ENCODE measurements around the gene ATP5F1D. TPM values are rescaled to one million over a fixed set of nuclear protein-coding genes. Genes with fewer than 3 reads are reported as not detected.

ATP5F1D gene
- total and polyA plus RNA-seq, 2 of the 13 experiments (the other 11 are each of a cell fraction or from before 2014, with no cell fraction given), result 39.4 to 78.7 TPM

DNA sequence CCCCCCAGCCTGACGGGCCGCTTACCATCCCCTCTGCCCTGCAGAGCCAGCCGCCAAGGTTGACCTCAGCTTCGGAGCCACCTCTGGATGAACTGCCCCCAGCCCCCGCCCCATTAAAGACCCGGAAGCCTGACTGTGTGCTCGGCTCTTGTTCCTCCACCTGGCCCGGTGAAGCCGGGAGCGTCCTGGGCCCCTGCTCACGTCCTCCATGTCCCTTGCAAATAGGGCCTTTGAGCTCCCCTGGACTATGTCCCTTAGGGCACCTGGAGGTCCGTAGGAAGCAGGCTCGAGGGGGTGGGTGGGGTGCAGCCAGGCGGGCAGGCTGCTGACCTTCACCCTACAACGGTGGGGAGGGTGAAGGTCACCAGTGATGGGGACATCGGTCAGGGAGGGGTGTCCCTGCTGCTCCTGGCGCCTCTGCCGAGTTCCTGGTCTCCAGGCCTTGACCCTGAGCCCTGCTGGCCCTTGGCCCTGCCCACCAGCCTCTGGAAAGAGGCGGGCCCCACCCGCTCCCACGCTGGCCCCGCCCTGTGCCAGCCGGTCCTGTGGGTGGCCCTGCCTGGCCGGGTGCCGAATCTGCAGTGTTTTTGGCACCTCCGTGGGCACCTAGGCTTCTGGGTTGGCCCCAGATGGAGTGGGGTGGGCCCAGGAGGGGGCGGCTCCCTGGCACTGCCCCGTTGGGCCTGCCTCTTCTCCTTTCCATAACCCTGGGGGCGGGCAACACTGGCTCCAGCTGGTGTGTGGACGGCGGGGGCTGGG lies 3.3 kb downstream of the ATP5F1D start (continued):
- peak; percentile 83; the same call in 1 of the 2 replicates for TF ChIP-seq HINFP (CRISPR knock-in tag; IDR thresholded peaks at IDR 0.05; ENCODE audit: low read depth)
- peak; percentile 94; the same call in 1 of the 2 replicates for TF ChIP-seq NCOA1 (CRISPR knock-in tag; IDR thresholded peaks at IDR 0.05)
- TF ChIP-seq MBD4 (IDR thresholded peaks at IDR 0.05; ENCODE audit: borderline replicate concordance, low read length), result no peak
- 0 out of 2 replicates have a peak, but pooled peaks have one; percentile 19 for TF ChIP-seq HOXD1 (CRISPR knock-in tag; IDR thresholded peaks at IDR 0.05)
- TF ChIP-seq ZNF292 (CRISPR knock-in tag; IDR thresholded peaks at IDR 0.05; ENCODE audit: borderline replicate concordance, low read depth), result 0 out of 2 replicates have a peak, but pooled peaks have one; percentile 61
- TF ChIP-seq, protein P1, sequence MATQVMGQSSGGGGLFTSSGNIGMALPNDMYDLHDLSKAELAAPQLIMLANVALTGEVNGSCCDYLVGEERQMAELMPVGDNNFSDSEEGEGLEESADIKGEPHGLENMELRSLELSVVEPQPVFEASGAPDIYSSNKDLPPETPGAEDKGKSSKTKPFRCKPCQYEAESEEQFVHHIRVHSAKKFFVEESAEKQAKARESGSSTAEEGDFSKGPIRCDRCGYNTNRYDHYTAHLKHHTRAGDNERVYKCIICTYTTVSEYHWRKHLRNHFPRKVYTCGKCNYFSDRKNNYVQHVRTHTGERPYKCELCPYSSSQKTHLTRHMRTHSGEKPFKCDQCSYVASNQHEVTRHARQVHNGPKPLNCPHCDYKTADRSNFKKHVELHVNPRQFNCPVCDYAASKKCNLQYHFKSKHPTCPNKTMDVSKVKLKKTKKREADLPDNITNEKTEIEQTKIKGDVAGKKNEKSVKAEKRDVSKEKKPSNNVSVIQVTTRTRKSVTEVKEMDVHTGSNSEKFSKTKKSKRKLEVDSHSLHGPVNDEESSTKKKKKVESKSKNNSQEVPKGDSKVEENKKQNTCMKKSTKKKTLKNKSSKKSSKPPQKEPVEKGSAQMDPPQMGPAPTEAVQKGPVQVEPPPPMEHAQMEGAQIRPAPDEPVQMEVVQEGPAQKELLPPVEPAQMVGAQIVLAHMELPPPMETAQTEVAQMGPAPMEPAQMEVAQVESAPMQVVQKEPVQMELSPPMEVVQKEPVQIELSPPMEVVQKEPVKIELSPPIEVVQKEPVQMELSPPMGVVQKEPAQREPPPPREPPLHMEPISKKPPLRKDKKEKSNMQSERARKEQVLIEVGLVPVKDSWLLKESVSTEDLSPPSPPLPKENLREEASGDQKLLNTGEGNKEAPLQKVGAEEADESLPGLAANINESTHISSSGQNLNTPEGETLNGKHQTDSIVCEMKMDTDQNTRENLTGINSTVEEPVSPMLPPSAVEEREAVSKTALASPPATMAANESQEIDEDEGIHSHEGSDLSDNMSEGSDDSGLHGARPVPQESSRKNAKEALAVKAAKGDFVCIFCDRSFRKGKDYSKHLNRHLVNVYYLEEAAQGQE (IDR thresholded peaks at IDR 0.05; ENCODE audit: borderline replicate concordance in 1 of 2, low read depth in 1 of 2, low read length in 2 of 2), result 0 out of 4 replicates have a peak, but pooled peaks of 1 of the 2 experiments have one; percentile 40
- no peak for TF ChIP-seq ZNF33B (CRISPR knock-in tag; IDR thresholded peaks at IDR 0.05)
- TF ChIP-seq KDM3A (CRISPR knock-in tag; IDR thresholded peaks at IDR 0.05; ENCODE audit: low read depth), result peak; percentile 47
- TF ChIP-seq ZSCAN21 (CRISPR knock-in tag; IDR thresholded peaks at IDR 0.05; ENCODE audit: borderline replicate concordance), result peak; percentile 59; the same call in 1 of the 2 replicates
- peak; percentile 23; the same call in 1 of the 2 replicates for TF ChIP-seq ZBTB49 (CRISPR knock-in tag; IDR thresholded peaks at IDR 0.05; ENCODE audit: borderline replicate concordance)
- TF ChIP-seq MZF1 (CRISPR knock-in tag; IDR thresholded peaks at IDR 0.05; ENCODE audit: borderline replicate concordance), result 0 out of 2 replicates have a peak, but pooled peaks have one; percentile 16
- TF ChIP-seq ZNF224 (CRISPR knock-in tag; IDR thresholded peaks at IDR 0.05), result no peak
- peak; percentile 86 for TF ChIP-seq KDM6A (CRISPR knock-in tag; IDR thresholded peaks at IDR 0.05; ENCODE audit: low read depth)
- TF ChIP-seq, protein P2, sequence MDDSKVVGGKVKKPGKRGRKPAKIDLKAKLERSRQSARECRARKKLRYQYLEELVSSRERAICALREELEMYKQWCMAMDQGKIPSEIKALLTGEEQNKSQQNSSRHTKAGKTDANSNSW (CRISPR knock-in tag; IDR thresholded peaks at IDR 0.05; ENCODE audit: borderline replicate concordance), result no peak
- peak; percentile 75; the same call in 1 of the 2 replicates for TF ChIP-seq TRIM24 (CRISPR knock-in tag; IDR thresholded peaks at IDR 0.05)
- TF ChIP-seq MED1 (CRISPR knock-in tag; IDR thresholded peaks at IDR 0.05), result peak; percentile 97
- TF ChIP-seq ZFP1 (CRISPR knock-in tag; IDR thresholded peaks at IDR 0.05), result 0 out of 2 replicates have a peak, but pooled peaks have one; percentile 39
- TF ChIP-seq, protein P3, sequence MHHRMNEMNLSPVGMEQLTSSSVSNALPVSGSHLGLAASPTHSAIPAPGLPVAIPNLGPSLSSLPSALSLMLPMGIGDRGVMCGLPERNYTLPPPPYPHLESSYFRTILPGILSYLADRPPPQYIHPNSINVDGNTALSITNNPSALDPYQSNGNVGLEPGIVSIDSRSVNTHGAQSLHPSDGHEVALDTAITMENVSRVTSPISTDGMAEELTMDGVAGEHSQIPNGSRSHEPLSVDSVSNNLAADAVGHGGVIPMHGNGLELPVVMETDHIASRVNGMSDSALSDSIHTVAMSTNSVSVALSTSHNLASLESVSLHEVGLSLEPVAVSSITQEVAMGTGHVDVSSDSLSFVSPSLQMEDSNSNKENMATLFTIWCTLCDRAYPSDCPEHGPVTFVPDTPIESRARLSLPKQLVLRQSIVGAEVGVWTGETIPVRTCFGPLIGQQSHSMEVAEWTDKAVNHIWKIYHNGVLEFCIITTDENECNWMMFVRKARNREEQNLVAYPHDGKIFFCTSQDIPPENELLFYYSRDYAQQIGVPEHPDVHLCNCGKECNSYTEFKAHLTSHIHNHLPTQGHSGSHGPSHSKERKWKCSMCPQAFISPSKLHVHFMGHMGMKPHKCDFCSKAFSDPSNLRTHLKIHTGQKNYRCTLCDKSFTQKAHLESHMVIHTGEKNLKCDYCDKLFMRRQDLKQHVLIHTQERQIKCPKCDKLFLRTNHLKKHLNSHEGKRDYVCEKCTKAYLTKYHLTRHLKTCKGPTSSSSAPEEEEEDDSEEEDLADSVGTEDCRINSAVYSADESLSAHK (CRISPR knock-in tag; IDR thresholded peaks at IDR 0.05; ENCODE audit: borderline replicate concordance), result no peak

Measured in HepG2 (cell line).